ENCODE measurements around the gene TMPRSS9. TPM values are rescaled to one million over a fixed set of nuclear protein-coding genes. Genes with fewer than 3 reads are reported as not detected.

Gene TMPRSS9
- total and polyA plus RNA-seq, 2 of the 13 experiments (the other 11 are each of a cell fraction or from before 2014, with no cell fraction given), result 2.5 to 5.2 TPM

- TF ChIP-seq FUBP1 (CRISPR knock-in tag; IDR thresholded peaks at IDR 0.05; ENCODE audit: borderline replicate concordance), result no peak
- no peak for TF ChIP-seq ZSCAN9 (CRISPR knock-in tag; IDR thresholded peaks at IDR 0.05; ENCODE audit: borderline replicate concordance)
- TF ChIP-seq HIC2 (CRISPR knock-in tag; IDR thresholded peaks at IDR 0.05; ENCODE audit: low read depth), result no peak
- TF ChIP-seq ZNF484 (CRISPR knock-in tag; IDR thresholded peaks at IDR 0.05; ENCODE audit: borderline replicate concordance, low read depth), result no peak
- no peak; the same call in 1 of the 2 replicates for TF ChIP-seq JUN (CRISPR knock-in tag; IDR thresholded peaks at IDR 0.05)
- no peak for TF ChIP-seq DMAP1 (CRISPR knock-in tag; IDR thresholded peaks at IDR 0.05)
- TF ChIP-seq FOXO4 (CRISPR knock-in tag; conservative IDR thresholded peaks at IDR 0.05), result no peak
- TF ChIP-seq NFAT5 (CRISPR knock-in tag; IDR thresholded peaks at IDR 0.05), result no peak
- no peak for TF ChIP-seq GMEB2 (CRISPR knock-in tag; IDR thresholded peaks at IDR 0.05; ENCODE audit: low read depth)
- TF ChIP-seq EEA1 (CRISPR knock-in tag; IDR thresholded peaks at IDR 0.05; ENCODE audit: borderline replicate concordance), result no peak
- TF ChIP-seq ZBTB21 (CRISPR knock-in tag; IDR thresholded peaks at IDR 0.05), result no peak
- 0 out of 2 replicates have a peak, but pooled peaks have one; percentile 67 for TF ChIP-seq KDM3A (CRISPR knock-in tag; IDR thresholded peaks at IDR 0.05; ENCODE audit: low read depth)
- 0 out of 2 replicates have a peak, but pooled peaks have one; percentile 69 for TF ChIP-seq RNF2 (conservative IDR thresholded peaks at IDR 0.05; ENCODE audit: low read depth)
- no peak for TF ChIP-seq ZNF17 (CRISPR knock-in tag; IDR thresholded peaks at IDR 0.05)
- TF ChIP-seq ZNF337 (CRISPR knock-in tag; IDR thresholded peaks at IDR 0.05; ENCODE audit: borderline replicate concordance, low read depth), result no peak
- TF ChIP-seq NFATC3 (CRISPR knock-in tag; IDR thresholded peaks at IDR 0.05), result no peak
- peak; percentile 11 for TF ChIP-seq AGO1 (IDR thresholded peaks at IDR 0.05; ENCODE audit: low read depth, low read length, poor library complexity, severe bottlenecking)
Observed at GRCh38 chr19:2426611-2427428, 66.8 kb downstream of the TMPRSS9 start (continued).
